C4-2B (cell line): Measurements from ENCODE around the gene DPPA3.
"Not testable (repeated sequence)": the region's sequence is repeated elsewhere in the genome, so short reads cannot be mapped to it uniquely, and the experiment has no call there.

Experiments
- H3K27ac ChIP-seq: fragments of 450-650 bp; 2 replicates; pipeline ENCODE4 v1.5.1; 2017
- CTCF ChIP-seq: fragments of 450-650 bp; conservative IDR thresholded peaks from 2 replicates; pipeline ENCODE4 v1.5.1; 2017; ENCODE audit warnings: mild to moderate bottlenecking
- ZFX ChIP-seq: fragments of 450-650 bp; IDR thresholded peaks from 2 replicates; pipeline ENCODE4 v1.6.1; 2017

Gene DPPA3

GRCh38 chr12:7731486-7731885, 20.3 kb downstream of the DPPA3 start:
- TF ChIP-seq ZFX: no peak
- TF ChIP-seq CTCF: no peak
- H3K27ac ChIP-seq: no peak overlapping the region

- TF ChIP-seq ZFX (no peak), CTCF (no peak)
- no peak overlapping the region; the same call in 1 of the 2 replicates for H3K27ac ChIP-seq
Observed at GRCh38 chr12:7732993-7733392, 21.8 kb downstream of the DPPA3 start.

GRCh38 chr12:7747246-7747645, 36.0 kb downstream of the DPPA3 start, which contains the start of gene CLEC4C:
Gene CLEC4C (minus strand): TSS chr12:7747375. CDS start chr12:7747348, 27 bp downstream.
- TF ChIP-seq CTCF: no peak
- TF ChIP-seq ZFX: no peak
- no peak within 1 kb of the TSS for H3K27ac ChIP-seq

GRCh38 chr12:7748852-7749251, 37.6 kb downstream of the DPPA3 start:
- TF ChIP-seq CTCF: no peak
- TF ChIP-seq ZFX: no peak
- H3K27ac ChIP-seq: no peak overlapping the region

- TF ChIP-seq ZFX: no peak
- no peak for TF ChIP-seq CTCF
- H3K27ac ChIP-seq: no peak overlapping the region
Observed at GRCh38 chr12:7749442-7749841, 38.2 kb downstream of the DPPA3 start.

GRCh38 chr12:7750350-7750749, 39.1 kb downstream of the DPPA3 start:
- H3K27ac ChIP-seq: no peak overlapping the region
- TF ChIP-seq CTCF: no peak

GRCh38 chr12:7751394-7751793, 40.2 kb downstream of the DPPA3 start:
- no peak overlapping the region for H3K27ac ChIP-seq
- TF ChIP-seq ZFX (no peak), CTCF (no peak)

GRCh38 chr12:7751941-7752922, 41.0 kb downstream of the DPPA3 start:
- not testable (repeated sequence) for H3K27ac ChIP-seq

- H3K27ac ChIP-seq: not testable (repeated sequence)
Observed at GRCh38 chr12:7755668-7756067, 44.4 kb downstream of the DPPA3 start.
